SK-N-SH (cell line): Measurements from ENCODE around the gene TDP1. TPM values are rescaled to one million over a fixed set of nuclear protein-coding genes. Genes with fewer than 3 reads are reported as not detected.

Experiments used
- CTCF ChIA-PET: fragments of 300-600, 350-600 bp; formaldehyde crosslinking; extraction: SDS; loops from one replicate; lab custom pipeline; 2021; lab: Yijun Ruan, JAX
- POLR2A ChIA-PET: fragments of 350-600 bp; sonication (Branson Sonifier 250); formaldehyde crosslinking; extraction: SDS; loops from one replicate; lab custom pipeline; 2020; ENCODE audit warnings: antibody characterized with exemption, inconsistent platforms; lab: Yijun Ruan, JAX
- DNase-seq: peaks from one replicate; pipeline ENCODE4 v3.0.0; 2012
- H2AFZ ChIP-seq: fragments of 200-600 bp; sonication (generic); 2 replicates; pipeline ENCODE4 v1.8.1; 2016; ENCODE audit warnings: antibody characterized with exemption, mild to moderate bottlenecking, low read depth
- H3F3A ChIP-seq: fragments of 200-600 bp; sonication (generic); replicated peaks from 2 replicates; pipeline ENCODE3; 2016; ENCODE audit warnings: antibody characterized with exemption, mild to moderate bottlenecking; ENCODE audit not compliant: insufficient read depth
- H3K27ac ChIP-seq, 2 experiments: fragments of 200-500 bp in 1 of 2; fragments of 200-600 bp in 1 of 2; sonication (Bioruptor generic) in 1 of 2; sonication (generic), shearing (Covaris generic) in 1 of 2; 2 replicates each; pipeline versions ENCODE4 v1.5.1 to v1.6.1; 2014 to 2016; ENCODE audit warnings: low read depth in 2 of 2, inconsistent platforms in 1 of 2, low read length in 1 of 2, mild to moderate bottlenecking in 1 of 2, mixed read lengths in 1 of 2
- H3K27me3 ChIP-seq: fragments of 200-600 bp; sonication (generic), shearing (Covaris generic); 2 replicates; pipeline ENCODE4 v1.6.1; 2016; ENCODE audit warnings: mixed run types; ENCODE audit not compliant: insufficient read depth
- H3K36me3 ChIP-seq, 2 experiments: fragments of 200-500 bp in 1 of 2; fragments of 200-600 bp in 1 of 2; sonication (Bioruptor generic) in 1 of 2; sonication (generic) in 1 of 2; replicated peaks in 1 of 2; 2 replicates each; pipeline versions ENCODE3 to v1.5.1; 2014 to 2016; ENCODE audit warnings: low read length in 1 of 2, mild to moderate bottlenecking in 1 of 2; ENCODE audit not compliant: insufficient read depth in 2 of 2, control insufficient read depth in 1 of 2
- H3K4me1 ChIP-seq, 2 experiments: fragments of 200-500 bp in 1 of 2; fragments of 200-600 bp in 1 of 2; sonication (Bioruptor generic) in 1 of 2; sonication (generic), shearing (Covaris generic) in 1 of 2; 2 replicates each; pipeline versions ENCODE4 v1.5.1 to v1.6.1; 2014 to 2016; ENCODE audit warnings: low read depth in 1 of 2, low read length in 1 of 2, mixed run types in 1 of 2; ENCODE audit not compliant: insufficient read depth in 2 of 2, control insufficient read depth in 1 of 2
- H3K4me2 ChIP-seq: fragments of 200-600 bp; sonication (generic), shearing (Covaris generic); 2 replicates; pipeline ENCODE4 v1.6.1; 2017; ENCODE audit warnings: mixed run types
- H3K4me3 ChIP-seq, 2 experiments: fragments of 200-500 bp in 1 of 2; fragments of 200-600 bp in 1 of 2; sonication (Bioruptor generic) in 1 of 2; sonication (generic), shearing (Covaris generic) in 1 of 2; 2 replicates each; pipeline versions ENCODE4 v1.5.1 to v1.8.1; 2014 to 2016; ENCODE audit warnings: low read depth in 2 of 2, inconsistent platforms in 1 of 2, low read length in 1 of 2, mild to moderate bottlenecking in 1 of 2, mixed read lengths in 1 of 2, moderate library complexity in 1 of 2
- H3K79me2 ChIP-seq: fragments of 200-600 bp; sonication (generic); 2 replicates; pipeline ENCODE4 v1.8.1; 2017; ENCODE audit warnings: mild to moderate bottlenecking; ENCODE audit not compliant: insufficient read depth
- H3K9ac ChIP-seq: fragments of 200-600 bp; sonication (generic); 2 replicates; pipeline ENCODE4 v1.6.1; 2017; ENCODE audit warnings: mixed run types
- H3K9me2 ChIP-seq: fragments of 200-600 bp; sonication (generic); 2 replicates; pipeline ENCODE4 v1.6.1; 2017; ENCODE audit warnings: mixed run types
- H3K9me3 ChIP-seq: fragments of 200-600 bp; sonication (generic); 2 replicates; pipeline ENCODE4 v1.6.1; 2017; ENCODE audit warnings: mixed run types, mild to moderate bottlenecking, moderate library complexity
- H4K20me1 ChIP-seq: fragments of 200-600 bp; sonication (generic); 2 replicates; pipeline ENCODE4 v1.6.1; 2017; ENCODE audit warnings: mild to moderate bottlenecking, mixed run types; ENCODE audit not compliant: insufficient read depth
- CHD2 ChIP-seq: fragments of 150-350 bp; IDR thresholded peaks from 2 replicates; pipeline ENCODE4 v1.6.1; 2018; ENCODE audit warnings: low read length; ENCODE audit not compliant: partially characterized antibody
- CTCF ChIP-seq: fragments of 200-600 bp; sonication (generic); IDR thresholded peaks from 2 replicates; pipeline ENCODE4 v1.6.1; 2017; ENCODE audit warnings: antibody characterized with exemption, mild to moderate bottlenecking, moderate library complexity
- ELF1 ChIP-seq: IDR thresholded peaks from 2 replicates; pipeline ENCODE4 v1.4.0; 2012
- EP300 ChIP-seq, 2 experiments: IDR thresholded peaks; 2 replicates each; pipeline versions ENCODE4 v1.4.0 to v1.6.1; 2012; ENCODE audit warnings: borderline replicate concordance in 1 of 2, low read depth in 1 of 2, low read length in 1 of 2
- EZH2phosphoT487 ChIP-seq: fragments of 200-600 bp; sonication (generic); IDR thresholded peaks from 2 replicates; pipeline ENCODE4 v1.6.1; 2017; ENCODE audit warnings: low read depth, mixed run types, mild to moderate bottlenecking, antibody characterized with exemption, moderate library complexity, borderline replicate concordance
- FOSL2 ChIP-seq: IDR thresholded peaks from 2 replicates; pipeline ENCODE4 v1.4.0; 2012; ENCODE audit warnings: low read depth, mild to moderate bottlenecking, moderate library complexity, borderline replicate concordance
- FOXJ3 ChIP-seq: sonication (generic); formaldehyde crosslinking; IDR thresholded peaks from 2 replicates; pipeline ENCODE4 v1.5.1; 2020; ENCODE audit warnings: mild to moderate bottlenecking, missing genetic modification reagents
- JUND ChIP-seq: IDR thresholded peaks from 2 replicates; pipeline ENCODE4 v1.4.0; 2012
- POLR2AphosphoS5 ChIP-seq: IDR thresholded peaks from 2 replicates; pipeline ENCODE4 v1.6.1; 2012; ENCODE audit warnings: low read depth, low read length
- RAD21 ChIP-seq: IDR thresholded peaks from 2 replicates; pipeline ENCODE4 v1.6.1; 2012; ENCODE audit warnings: mild to moderate bottlenecking, low read length
- RXRA ChIP-seq: IDR thresholded peaks from 2 replicates; pipeline ENCODE4 v1.4.0; 2012; ENCODE audit warnings: low read depth, mild to moderate bottlenecking, borderline replicate concordance
- TEAD4 ChIP-seq: IDR thresholded peaks from 2 replicates; pipeline ENCODE4 v1.4.0; 2012; ENCODE audit warnings: mild to moderate bottlenecking, borderline replicate concordance; ENCODE audit not compliant: insufficient read depth
- WGBS: methylation state at CpG from one replicate; pipeline ENCODE4 v1.1.6; 2017; ENCODE audit warnings: low lambda C conversion rate; 5-methylcytosine and 5-hydroxymethylcytosine counted together
- polyA plus RNA-seq, 3 experiments: library from polyadenylated mRNA; depleted of rRNA; stranded (reverse); fragments of >200 nt; gene quantifications; 2 replicates each; pipeline ENCODE4 v1.2.3, GENCODE V29; 2012
- TF ChIP-seq, protein P1 (sequence below): fragments of 150-350 bp; IDR thresholded peaks from 2 replicates; pipeline ENCODE4 v1.6.1; 2017; ENCODE audit warnings: antibody characterized with exemption, low read length, low read depth, borderline replicate concordance
- TF ChIP-seq, protein P2 (sequence below): fragments of 150-350 bp; IDR thresholded peaks from 2 replicates; pipeline ENCODE4 v1.6.1; 2016; ENCODE audit warnings: mild to moderate bottlenecking, low read depth, low read length
- TF ChIP-seq, protein P3 (sequence below): IDR thresholded peaks from 2 replicates; pipeline ENCODE4 v1.6.1; 2012; ENCODE audit warnings: mild to moderate bottlenecking, low read depth, low read length, moderate library complexity
- TF ChIP-seq, protein P4 (sequence below): IDR thresholded peaks from 2 replicates; pipeline ENCODE4 v1.4.0; 2012; ENCODE audit warnings: low read depth

Gene TDP1
- polyA plus RNA-seq, 1 of the 3 experiments (the other 2 are of a cell fraction) = 14.5 TPM

- H3K4me1 ChIP-seq = peaks cover 0 to 6% of the 10 kb centered on the region in 2 experiments; a peak in 2 of 4 replicates
- no peak overlapping the region for H3K4me3 ChIP-seq
- no peak for DNase-seq
- no peak overlapping the region for H3K4me2 ChIP-seq
- peaks cover 39% of the 10 kb centered on the region for H3F3A ChIP-seq
- no peaks in the 10 kb centered on the region for H3K79me2 ChIP-seq
- peaks cover 0 to 5% of the 10 kb centered on the region in 2 experiments for H3K36me3 ChIP-seq
- ChIA-PET POLR2A (no interaction called here), CTCF (interaction anchor here (1.0 to 1.5 kb wide), 2 partner anchors 12 to 19 kb away, joined by 3 to 4 read pairs; no protein-coding TSS in a partner anchor)
- H4K20me1 ChIP-seq = no peaks in the 10 kb centered on the region
- H3K27me3 ChIP-seq = no peaks in the 10 kb centered on the region
- TF ChIP-seq, protein P1, sequence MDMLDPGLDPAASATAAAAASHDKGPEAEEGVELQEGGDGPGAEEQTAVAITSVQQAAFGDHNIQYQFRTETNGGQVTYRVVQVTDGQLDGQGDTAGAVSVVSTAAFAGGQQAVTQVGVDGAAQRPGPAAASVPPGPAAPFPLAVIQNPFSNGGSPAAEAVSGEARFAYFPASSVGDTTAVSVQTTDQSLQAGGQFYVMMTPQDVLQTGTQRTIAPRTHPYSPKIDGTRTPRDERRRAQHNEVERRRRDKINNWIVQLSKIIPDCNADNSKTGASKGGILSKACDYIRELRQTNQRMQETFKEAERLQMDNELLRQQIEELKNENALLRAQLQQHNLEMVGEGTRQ = no peak
- TF ChIP-seq FOXJ3 (CRISPR knock-in tag) (no peak), JUND (no peak), FOSL2 (no peak), RXRA (no peak), RAD21 (no peak), CTCF (no peak), ELF1 (no peak), EP300 (IDR thresholded peaks at IDR 0.05; ENCODE audit: borderline replicate concordance in 1 of 2, low read depth in 1 of 2, low read length in 1 of 2) (no peak), CHD2 (no peak), TEAD4 (no peak), POLR2AphosphoS5 (no peak), EZH2phosphoT487 (no peak)
- TF ChIP-seq, protein P2, sequence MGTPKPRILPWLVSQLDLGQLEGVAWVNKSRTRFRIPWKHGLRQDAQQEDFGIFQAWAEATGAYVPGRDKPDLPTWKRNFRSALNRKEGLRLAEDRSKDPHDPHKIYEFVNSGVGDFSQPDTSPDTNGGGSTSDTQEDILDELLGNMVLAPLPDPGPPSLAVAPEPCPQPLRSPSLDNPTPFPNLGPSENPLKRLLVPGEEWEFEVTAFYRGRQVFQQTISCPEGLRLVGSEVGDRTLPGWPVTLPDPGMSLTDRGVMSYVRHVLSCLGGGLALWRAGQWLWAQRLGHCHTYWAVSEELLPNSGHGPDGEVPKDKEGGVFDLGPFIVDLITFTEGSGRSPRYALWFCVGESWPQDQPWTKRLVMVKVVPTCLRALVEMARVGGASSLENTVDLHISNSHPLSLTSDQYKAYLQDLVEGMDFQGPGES = no peak
- TF ChIP-seq, protein P3, sequence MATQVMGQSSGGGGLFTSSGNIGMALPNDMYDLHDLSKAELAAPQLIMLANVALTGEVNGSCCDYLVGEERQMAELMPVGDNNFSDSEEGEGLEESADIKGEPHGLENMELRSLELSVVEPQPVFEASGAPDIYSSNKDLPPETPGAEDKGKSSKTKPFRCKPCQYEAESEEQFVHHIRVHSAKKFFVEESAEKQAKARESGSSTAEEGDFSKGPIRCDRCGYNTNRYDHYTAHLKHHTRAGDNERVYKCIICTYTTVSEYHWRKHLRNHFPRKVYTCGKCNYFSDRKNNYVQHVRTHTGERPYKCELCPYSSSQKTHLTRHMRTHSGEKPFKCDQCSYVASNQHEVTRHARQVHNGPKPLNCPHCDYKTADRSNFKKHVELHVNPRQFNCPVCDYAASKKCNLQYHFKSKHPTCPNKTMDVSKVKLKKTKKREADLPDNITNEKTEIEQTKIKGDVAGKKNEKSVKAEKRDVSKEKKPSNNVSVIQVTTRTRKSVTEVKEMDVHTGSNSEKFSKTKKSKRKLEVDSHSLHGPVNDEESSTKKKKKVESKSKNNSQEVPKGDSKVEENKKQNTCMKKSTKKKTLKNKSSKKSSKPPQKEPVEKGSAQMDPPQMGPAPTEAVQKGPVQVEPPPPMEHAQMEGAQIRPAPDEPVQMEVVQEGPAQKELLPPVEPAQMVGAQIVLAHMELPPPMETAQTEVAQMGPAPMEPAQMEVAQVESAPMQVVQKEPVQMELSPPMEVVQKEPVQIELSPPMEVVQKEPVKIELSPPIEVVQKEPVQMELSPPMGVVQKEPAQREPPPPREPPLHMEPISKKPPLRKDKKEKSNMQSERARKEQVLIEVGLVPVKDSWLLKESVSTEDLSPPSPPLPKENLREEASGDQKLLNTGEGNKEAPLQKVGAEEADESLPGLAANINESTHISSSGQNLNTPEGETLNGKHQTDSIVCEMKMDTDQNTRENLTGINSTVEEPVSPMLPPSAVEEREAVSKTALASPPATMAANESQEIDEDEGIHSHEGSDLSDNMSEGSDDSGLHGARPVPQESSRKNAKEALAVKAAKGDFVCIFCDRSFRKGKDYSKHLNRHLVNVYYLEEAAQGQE = no peak
- TF ChIP-seq, protein P4, sequence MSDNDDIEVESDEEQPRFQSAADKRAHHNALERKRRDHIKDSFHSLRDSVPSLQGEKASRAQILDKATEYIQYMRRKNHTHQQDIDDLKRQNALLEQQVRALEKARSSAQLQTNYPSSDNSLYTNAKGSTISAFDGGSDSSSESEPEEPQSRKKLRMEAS = no peak
- 95% methylated on average over 2 of the region's 2 CpGs for WGBS
- no peak overlapping the region for H3K9ac ChIP-seq
- H3K27ac ChIP-seq = peak overlapping the region in 1 of 2 experiments; percentile 93; a peak in 1 of 4 replicates
- no peaks in the 10 kb centered on the region for H3K9me3 ChIP-seq
- H2AFZ ChIP-seq = no peak overlapping the region
- H3K9me2 ChIP-seq = no peaks in the 10 kb centered on the region
Observed at GRCh38 chr14:89920056-89920455, 35.7 kb upstream of the TDP1 start.
